ENCODE results near the gene CFAP45.

DNA sequence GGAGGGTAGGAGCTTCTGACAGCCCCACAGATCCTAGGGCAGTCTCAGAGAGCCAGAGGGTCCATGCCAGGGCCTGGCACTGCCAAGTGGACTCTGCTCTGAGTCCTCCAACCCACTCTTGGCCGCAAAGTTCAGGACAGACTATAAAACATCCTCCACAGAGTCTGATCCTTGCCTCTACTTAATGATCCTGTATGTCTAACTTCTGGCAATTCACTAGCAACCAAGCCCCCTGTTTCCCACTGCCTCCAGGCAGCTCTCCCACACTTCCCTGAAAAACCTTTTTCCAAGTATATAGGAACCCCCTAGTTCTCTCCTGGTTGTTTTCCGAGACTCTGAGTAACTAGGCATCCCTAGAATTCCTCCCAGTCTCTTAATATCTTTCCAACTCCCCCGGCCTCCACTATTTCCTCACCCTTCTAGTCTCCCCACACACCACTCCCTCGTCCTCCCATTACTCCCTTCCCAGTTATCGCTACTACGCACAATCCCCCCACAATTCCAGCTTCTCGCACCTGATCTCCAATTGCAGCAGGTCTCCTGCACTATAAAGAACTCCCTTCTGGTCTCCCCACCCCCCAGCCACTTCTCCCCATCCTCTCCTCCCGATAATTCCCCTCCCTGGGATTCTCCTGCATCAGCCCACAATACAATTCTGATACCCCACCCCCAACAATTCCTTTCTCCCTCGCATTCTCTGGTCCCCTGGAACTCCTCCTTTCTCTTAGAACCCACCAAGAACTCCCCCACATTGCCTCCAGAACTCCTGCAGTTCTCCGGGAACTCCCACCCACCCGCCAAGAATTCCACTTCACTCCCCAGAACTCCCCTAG is 44.9 kb upstream of the CFAP45 start:
- TF ChIP-seq POLR2A (IDR thresholded peaks at IDR 0.05; ENCODE audit: control extremely low read depth in 1 of 2, low read depth in 2 of 2, low read length in 2 of 2), result peak in 1 of 2 experiments; percentile 8; a peak in 1 of 3 replicates
- TF ChIP-seq TEAD4 (IDR thresholded peaks at IDR 0.05; ENCODE audit: low read depth, low read length), result no peak
- TF ChIP-seq, protein P1, sequence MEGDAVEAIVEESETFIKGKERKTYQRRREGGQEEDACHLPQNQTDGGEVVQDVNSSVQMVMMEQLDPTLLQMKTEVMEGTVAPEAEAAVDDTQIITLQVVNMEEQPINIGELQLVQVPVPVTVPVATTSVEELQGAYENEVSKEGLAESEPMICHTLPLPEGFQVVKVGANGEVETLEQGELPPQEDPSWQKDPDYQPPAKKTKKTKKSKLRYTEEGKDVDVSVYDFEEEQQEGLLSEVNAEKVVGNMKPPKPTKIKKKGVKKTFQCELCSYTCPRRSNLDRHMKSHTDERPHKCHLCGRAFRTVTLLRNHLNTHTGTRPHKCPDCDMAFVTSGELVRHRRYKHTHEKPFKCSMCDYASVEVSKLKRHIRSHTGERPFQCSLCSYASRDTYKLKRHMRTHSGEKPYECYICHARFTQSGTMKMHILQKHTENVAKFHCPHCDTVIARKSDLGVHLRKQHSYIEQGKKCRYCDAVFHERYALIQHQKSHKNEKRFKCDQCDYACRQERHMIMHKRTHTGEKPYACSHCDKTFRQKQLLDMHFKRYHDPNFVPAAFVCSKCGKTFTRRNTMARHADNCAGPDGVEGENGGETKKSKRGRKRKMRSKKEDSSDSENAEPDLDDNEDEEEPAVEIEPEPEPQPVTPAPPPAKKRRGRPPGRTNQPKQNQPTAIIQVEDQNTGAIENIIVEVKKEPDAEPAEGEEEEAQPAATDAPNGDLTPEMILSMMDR (IDR thresholded peaks at IDR 0.05; ENCODE audit: control extremely low read depth in 1 of 3, insufficient read depth in 1 of 3, low read depth in 1 of 3, low read length in 3 of 3), result no peak
- no peak for TF ChIP-seq SRF (IDR thresholded peaks at IDR 0.05; ENCODE audit: low read depth, low read length)
- TF ChIP-seq POLR2AphosphoS5 (IDR thresholded peaks at IDR 0.05; ENCODE audit: low read depth, low read length), result no peak
- TF ChIP-seq EP300 (IDR thresholded peaks at IDR 0.05; ENCODE audit: borderline replicate concordance in 1 of 2, low read depth in 2 of 2, low read length in 2 of 2), result no peak
- TF ChIP-seq TAF1 (IDR thresholded peaks at IDR 0.05; ENCODE audit: low read depth, low read length), result no peak
- TF ChIP-seq YY1 (IDR thresholded peaks at IDR 0.05; ENCODE audit: low read depth, low read length), result no peak
- TF ChIP-seq RAD21 (IDR thresholded peaks at IDR 0.05 in 1 of 2, conservative IDR thresholded peaks at IDR 0.05 in 1 of 2; ENCODE audit: low read depth in 2 of 2, low read length in 2 of 2), result no peak
- TF ChIP-seq ASH2L (IDR thresholded peaks at IDR 0.05; ENCODE audit: low read length), result no peak
- TF ChIP-seq, protein P2, sequence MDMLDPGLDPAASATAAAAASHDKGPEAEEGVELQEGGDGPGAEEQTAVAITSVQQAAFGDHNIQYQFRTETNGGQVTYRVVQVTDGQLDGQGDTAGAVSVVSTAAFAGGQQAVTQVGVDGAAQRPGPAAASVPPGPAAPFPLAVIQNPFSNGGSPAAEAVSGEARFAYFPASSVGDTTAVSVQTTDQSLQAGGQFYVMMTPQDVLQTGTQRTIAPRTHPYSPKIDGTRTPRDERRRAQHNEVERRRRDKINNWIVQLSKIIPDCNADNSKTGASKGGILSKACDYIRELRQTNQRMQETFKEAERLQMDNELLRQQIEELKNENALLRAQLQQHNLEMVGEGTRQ (IDR thresholded peaks at IDR 0.05; ENCODE audit: low read length), result no peak
- TF ChIP-seq, protein P3, sequence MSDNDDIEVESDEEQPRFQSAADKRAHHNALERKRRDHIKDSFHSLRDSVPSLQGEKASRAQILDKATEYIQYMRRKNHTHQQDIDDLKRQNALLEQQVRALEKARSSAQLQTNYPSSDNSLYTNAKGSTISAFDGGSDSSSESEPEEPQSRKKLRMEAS (IDR thresholded peaks at IDR 0.05), result no peak
- no peak for TF ChIP-seq CHD2 (IDR thresholded peaks at IDR 0.05; ENCODE audit: low read length)
- no peak for TF ChIP-seq CBX5 (IDR thresholded peaks at IDR 0.05; ENCODE audit: low read depth, low read length)

Data from H1 (cell line).